Rectal smooth muscle tissue (tissue), 1 donor: Measurements from ENCODE around the gene SHPK.
A peak's percentile ranks its signal among the peaks of the same experiment; 100 is the strongest.

Experiments
- H3K27ac ChIP-seq: one replicate; pipeline ENCODE4 v1.7.0; 2013; ENCODE audit warnings: low read depth, low read length, inconsistent platforms
- H3K27me3 ChIP-seq: one replicate; pipeline ENCODE4 v1.7.0; 2013; ENCODE audit warnings: low read length; ENCODE audit not compliant: control insufficient read depth, insufficient read depth
- H3K36me3 ChIP-seq: one replicate; pipeline ENCODE4 v1.7.0; 2013; ENCODE audit warnings: low read length; ENCODE audit not compliant: control insufficient read depth, insufficient read depth
- H3K4me1 ChIP-seq: one replicate; pipeline ENCODE4 v1.7.0; 2013; ENCODE audit warnings: low read length; ENCODE audit not compliant: control insufficient read depth, insufficient read depth
- H3K4me3 ChIP-seq: one replicate; pipeline ENCODE4 v1.7.0; 2013; ENCODE audit warnings: low read length
- H3K9ac ChIP-seq: one replicate; pipeline ENCODE4 v1.7.0; 2013; ENCODE audit warnings: low read length

Gene SHPK

DNA sequence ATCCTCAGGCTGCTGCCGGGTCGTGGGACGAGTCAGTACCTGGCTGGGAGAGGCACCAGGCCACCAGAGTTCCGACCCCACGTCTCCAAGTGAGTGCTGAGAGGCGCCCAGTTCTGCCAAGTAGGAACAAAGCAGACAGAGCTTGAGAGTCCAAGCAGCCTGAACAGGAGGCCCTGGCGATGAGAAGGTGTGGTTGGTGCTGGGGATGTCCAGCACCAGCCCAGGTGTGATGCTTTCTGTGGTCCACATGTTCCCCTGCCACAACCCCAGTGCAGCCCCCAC is 21.5 kb upstream of the SHPK start:
- H3K4me3 ChIP-seq = no peak overlapping the region
- no peak overlapping the region for H3K9ac ChIP-seq
- no peaks in the 10 kb centered on the region for H3K27me3 ChIP-seq
- peaks cover 4% of the 10 kb centered on the region for H3K4me1 ChIP-seq
- no peaks in the 10 kb centered on the region for H3K36me3 ChIP-seq
- no peak overlapping the region for H3K27ac ChIP-seq

DNA sequence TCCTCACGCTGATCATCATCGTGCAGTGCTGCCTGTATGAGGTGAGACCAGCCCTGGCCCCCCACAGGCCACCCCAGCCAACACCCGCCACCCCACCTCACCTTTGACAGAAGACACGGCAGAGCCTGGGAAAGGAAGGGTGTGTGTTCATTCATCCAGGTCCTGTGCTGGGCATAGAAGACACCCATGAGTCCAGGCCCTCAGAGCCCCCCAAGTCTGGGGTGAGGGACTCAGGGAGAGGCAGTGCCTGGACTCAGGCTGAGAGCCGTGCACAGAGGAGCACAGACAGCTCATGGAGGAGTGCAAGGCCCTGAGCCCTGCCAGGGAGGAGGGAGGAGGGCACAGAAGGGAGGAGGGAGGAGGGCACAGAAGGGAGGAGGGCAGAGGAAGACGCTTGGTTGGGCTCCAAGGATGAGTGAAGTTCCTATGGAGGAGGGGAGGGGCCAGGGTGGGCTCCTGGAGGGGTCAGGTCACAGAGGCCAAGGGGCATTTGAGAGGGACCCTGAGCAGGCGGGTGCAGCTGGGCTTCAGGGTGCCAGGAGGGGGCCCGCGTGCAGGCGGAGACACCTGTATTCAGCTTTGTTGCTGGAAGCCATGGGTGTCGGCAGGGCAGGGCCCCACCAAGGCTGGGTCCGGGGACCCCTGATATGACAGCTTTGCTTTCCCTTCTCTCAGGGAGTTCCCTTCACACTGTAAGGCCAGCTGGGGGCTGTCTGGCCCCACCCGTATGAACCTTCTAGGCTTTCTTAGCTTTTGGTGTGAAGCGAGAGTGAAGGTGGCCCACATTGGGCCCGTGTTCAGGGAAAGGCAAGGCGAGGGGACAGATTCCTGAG is 20.9 kb upstream of the SHPK start:
- H3K4me3 ChIP-seq = no peak overlapping the region
- H3K4me1 ChIP-seq = peaks cover 4% of the 10 kb centered on the region
- no peak overlapping the region for H3K9ac ChIP-seq
- H3K27ac ChIP-seq = no peak overlapping the region
- no peaks in the 10 kb centered on the region for H3K36me3 ChIP-seq
- no peaks in the 10 kb centered on the region for H3K27me3 ChIP-seq

DNA sequence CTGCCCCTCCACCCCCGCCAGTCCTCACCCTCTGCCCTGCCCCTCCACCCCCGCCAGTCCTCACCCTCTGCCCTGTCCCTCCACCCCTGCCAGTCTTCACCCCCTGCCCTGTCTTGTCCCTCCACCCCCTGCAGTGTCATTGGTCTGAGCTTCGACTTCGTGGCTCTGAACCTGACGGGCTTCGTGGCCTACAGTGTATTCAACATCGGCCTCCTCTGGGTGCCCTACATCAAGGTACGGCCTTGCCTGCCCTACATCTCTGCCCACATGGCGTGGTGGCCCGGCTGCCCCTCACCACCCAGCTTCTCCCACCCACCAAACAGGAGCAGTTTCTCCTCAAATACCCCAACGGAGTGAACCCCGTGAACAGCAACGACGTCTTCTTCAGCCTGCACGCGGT is 20.3 kb upstream of the SHPK start:
- H3K4me3 ChIP-seq = no peak overlapping the region
- no peaks in the 10 kb centered on the region for H3K27me3 ChIP-seq
- no peak overlapping the region for H3K27ac ChIP-seq
- H3K4me1 ChIP-seq = peaks cover 4% of the 10 kb centered on the region
- H3K9ac ChIP-seq = no peak overlapping the region
- H3K36me3 ChIP-seq = no peaks in the 10 kb centered on the region

DNA sequence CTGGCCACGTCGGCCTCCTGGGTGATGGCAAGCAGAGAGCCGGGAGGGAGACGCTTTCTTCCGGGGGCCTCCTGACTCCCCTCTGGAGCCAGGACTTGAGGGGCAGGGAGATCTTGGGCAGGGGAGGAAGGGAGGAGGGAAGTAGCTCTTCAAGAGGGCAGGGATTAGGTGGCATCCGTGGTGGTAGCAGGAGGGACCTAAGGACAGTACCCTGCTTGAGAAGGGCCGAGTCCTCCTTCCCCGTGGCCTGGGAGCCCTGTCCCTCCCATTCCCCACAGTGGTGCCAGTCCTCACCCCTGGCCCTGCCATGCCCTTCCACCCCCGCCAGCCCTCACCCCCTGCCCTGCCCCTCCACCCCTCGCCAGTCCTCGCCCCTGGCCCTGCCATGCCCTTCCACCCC is 19.7 kb upstream of the SHPK start:
- no peak overlapping the region for H3K9ac ChIP-seq
- H3K4me3 ChIP-seq = no peak overlapping the region
- H3K27ac ChIP-seq = no peak overlapping the region
- no peaks in the 10 kb centered on the region for H3K27me3 ChIP-seq
- H3K36me3 ChIP-seq = no peaks in the 10 kb centered on the region
- H3K4me1 ChIP-seq = peaks cover 4% of the 10 kb centered on the region

- no peaks in the 10 kb centered on the region for H3K27me3 ChIP-seq
- H3K36me3 ChIP-seq = no peaks in the 10 kb centered on the region
- no peaks in the 10 kb centered on the region for H3K4me1 ChIP-seq
- no peak overlapping the region for H3K9ac ChIP-seq
- H3K4me3 ChIP-seq = no peak overlapping the region
- H3K27ac ChIP-seq = no peak overlapping the region
Observed at GRCh38 chr17:3647769-3648555, 11.9 kb upstream of the SHPK start.

DNA sequence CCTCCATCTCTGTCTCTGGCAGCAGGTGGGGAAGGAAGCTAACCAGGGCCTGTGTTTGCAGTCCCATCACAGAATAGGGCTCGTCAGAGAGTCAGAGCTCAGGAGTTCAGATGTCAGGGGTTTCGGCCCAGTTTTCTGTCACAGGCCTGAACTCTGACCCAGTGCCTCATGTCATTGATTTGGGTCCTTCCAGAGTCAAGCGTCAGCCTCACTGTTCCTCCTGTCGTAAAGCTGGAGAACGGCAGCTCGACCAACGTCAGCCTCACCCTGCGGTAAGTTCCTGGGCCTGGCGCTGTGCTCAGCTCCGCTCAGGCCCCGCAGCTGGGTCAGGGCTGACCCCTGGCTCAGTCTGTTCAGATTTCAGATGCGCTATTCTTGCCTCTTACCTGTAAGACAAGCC is 11.2 kb upstream of the SHPK start:
- no peak overlapping the region for H3K27ac ChIP-seq
- H3K27me3 ChIP-seq = no peaks in the 10 kb centered on the region
- H3K9ac ChIP-seq = no peak overlapping the region

DNA sequence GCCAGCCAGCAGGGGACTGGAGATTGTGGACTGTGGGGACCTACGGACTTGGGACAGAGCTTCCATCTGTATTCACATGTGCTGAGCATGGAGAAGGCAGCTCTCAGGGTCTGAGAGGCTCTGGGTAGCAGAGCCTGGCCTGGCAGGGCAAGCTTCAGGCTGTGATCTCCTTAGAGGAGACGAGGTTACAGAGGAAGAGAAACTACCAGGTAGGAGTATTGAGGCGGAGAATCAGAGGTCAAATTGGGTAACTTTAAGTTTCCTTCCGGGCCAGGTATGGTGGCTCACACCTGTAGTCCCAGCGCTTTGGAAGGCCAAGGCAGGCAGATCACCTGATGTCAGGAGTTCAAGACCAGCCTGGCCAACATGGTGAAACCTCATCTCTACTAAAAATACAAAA is 9.3 kb upstream of the SHPK start:
- H3K9ac ChIP-seq = no peak overlapping the region
- no peaks in the 10 kb centered on the region for H3K36me3 ChIP-seq
- no peaks in the 10 kb centered on the region for H3K27me3 ChIP-seq
- H3K27ac ChIP-seq = no peak overlapping the region
- no peak overlapping the region for H3K4me3 ChIP-seq
- H3K4me1 ChIP-seq = no peaks in the 10 kb centered on the region

More for the DNA sequence above, 11.2 kb upstream of the SHPK start:
- Histone ChIP-seq H3K4me3 (no peak overlapping the region), H3K36me3 (no peaks in the 10 kb centered on the region), H3K4me1 (no peaks in the 10 kb centered on the region)

- Histone ChIP-seq H3K4me1 (no peaks in the 10 kb centered on the region), H3K27me3 (no peaks in the 10 kb centered on the region), H3K9ac (no peak overlapping the region), H3K27ac (no peak overlapping the region), H3K4me3 (no peak overlapping the region), H3K36me3 (no peaks in the 10 kb centered on the region)
Observed at GRCh38 chr17:3643889-3644349, 7.9 kb upstream of the SHPK start.

DNA sequence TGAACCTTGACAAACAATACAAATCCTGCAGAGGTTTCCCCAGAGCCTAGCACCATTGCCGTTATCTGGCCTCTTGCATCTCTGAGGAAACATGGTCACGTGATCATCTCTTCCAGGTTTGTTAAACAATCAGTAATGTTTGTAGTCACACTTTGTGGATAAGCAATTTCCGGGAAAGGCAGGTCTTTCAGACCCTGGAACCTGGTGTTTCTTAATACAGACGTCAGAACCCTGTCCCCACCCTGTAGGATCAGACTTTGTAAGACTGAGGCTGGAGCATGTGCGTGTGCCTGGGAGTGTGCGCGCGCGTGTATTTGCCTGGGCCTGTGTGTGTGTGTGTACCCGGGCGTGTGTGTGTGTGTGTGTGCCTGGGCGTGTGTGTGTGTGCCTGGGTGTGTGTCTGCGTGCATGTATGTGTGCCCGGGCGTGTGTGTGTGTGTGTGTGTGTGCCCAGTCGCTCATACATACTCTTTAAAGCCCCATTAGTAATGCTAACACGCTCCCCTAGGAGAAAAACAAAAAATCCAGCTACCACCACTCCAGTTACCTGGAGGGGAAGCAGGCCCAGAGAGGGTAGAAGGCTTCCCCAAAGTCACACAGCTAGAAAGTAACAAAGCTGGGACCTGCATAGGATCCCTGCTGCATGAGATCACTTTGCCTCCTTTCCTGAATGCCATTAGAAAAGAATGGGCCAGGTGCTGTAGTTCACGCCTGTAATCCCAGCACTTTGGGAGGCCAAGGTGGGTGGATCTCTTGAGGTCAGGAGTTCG is 5.9 kb upstream of the SHPK start:
- no peaks in the 10 kb centered on the region for H3K36me3 ChIP-seq
- no peak overlapping the region for H3K9ac ChIP-seq
- H3K4me1 ChIP-seq = no peaks in the 10 kb centered on the region
- H3K4me3 ChIP-seq = no peak overlapping the region
- no peaks in the 10 kb centered on the region for H3K27me3 ChIP-seq
- H3K27ac ChIP-seq = no peak overlapping the region

GRCh38 chr17:3641014-3641413 is 5.0 kb upstream of the SHPK start:
- Histone ChIP-seq H3K27me3 (no peaks in the 10 kb centered on the region), H3K4me1 (no peaks in the 10 kb centered on the region), H3K27ac (no peak overlapping the region), H3K4me3 (no peak overlapping the region), H3K36me3 (no peaks in the 10 kb centered on the region), H3K9ac (no peak overlapping the region)

GRCh38 chr17:3639981-3640596 is 4.0 kb upstream of the SHPK start:
- no peaks in the 10 kb centered on the region for H3K4me1 ChIP-seq
- H3K9ac ChIP-seq = no peak overlapping the region
- no peaks in the 10 kb centered on the region for H3K27me3 ChIP-seq
- no peak overlapping the region for H3K27ac ChIP-seq
- H3K36me3 ChIP-seq = no peaks in the 10 kb centered on the region
- no peak overlapping the region for H3K4me3 ChIP-seq

DNA sequence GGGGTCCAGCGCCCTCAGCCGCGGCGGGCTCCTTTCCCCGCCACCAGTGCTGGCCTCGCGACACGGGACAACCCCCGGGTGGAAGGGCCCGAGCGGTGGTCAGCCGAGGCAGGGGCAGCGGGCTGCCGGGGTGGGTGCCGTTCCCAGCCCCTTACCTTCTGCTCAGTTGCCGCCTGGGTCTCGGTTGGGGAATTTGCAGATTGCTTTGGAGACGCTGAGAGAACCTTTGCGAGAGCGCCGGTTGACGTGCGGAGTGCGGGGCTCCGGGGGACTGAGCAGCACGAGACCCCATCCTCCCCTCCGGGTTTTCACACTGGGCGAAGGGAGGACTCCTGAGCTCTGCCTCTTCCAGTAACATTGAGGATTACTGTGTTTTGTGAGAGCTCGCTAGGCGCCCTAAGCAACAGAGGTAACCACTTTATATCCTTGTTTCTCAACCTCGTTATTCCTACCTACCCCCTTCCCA is 891 bp upstream of the SHPK start:
- Histone ChIP-seq H3K27ac (peak overlapping the region; percentile 98), H3K4me1 (no peaks in the 10 kb centered on the region), H3K9ac (peak overlapping the region; percentile 80), H3K27me3 (no peaks in the 10 kb centered on the region), H3K36me3 (no peaks in the 10 kb centered on the region), H3K4me3 (peak overlapping the region; percentile 98)
